T-helper 1 cell treated with Interleukin-12 subunit alpha and Interleukin-12 subunit beta and Interleukin-4 antibody, amounts not matched to agents 30 ng/mL and 1 ng/mL, for 36 hours (primary cell): ENCODE data around the gene ADAMTS16. TPM values are rescaled to one million over a fixed set of nuclear protein-coding genes. Genes with fewer than 3 reads are reported as not detected.

ENCODE experiments used
- intact Hi-C: fragments of 100-400 bp; cut with micrococcal nuclease; formaldehyde crosslinking; loops from one replicate; pipeline ENCODE4 v1.15.1; 2024
- total RNA-seq: library from RNA; stranded (reverse); gene quantifications from 2 replicates; pipeline ENCODE4 v1.2.3, GENCODE V29; 2022

Gene ADAMTS16
- total RNA-seq, 1 donor from 2014 or later: not detected

GRCh38 chr5:5141339-5141599 lies 1.1 kb downstream of the ADAMTS16 start:
- intact Hi-C loops: loop anchor here (2.0 to 5.0 kb wide), 2 partner anchors 262 to 351 kb away; no protein-coding TSS in a partner anchor

GRCh38 chr5:5141625-5142525 lies 1.7 kb downstream of the ADAMTS16 start:
- intact Hi-C loops: loop anchor here (2.0 to 5.0 kb wide), 2 partner anchors 263 to 350 kb away; no protein-coding TSS in a partner anchor

GRCh38 chr5:5144441-5144840 lies 4.3 kb downstream of the ADAMTS16 start:
- intact Hi-C loops: loop anchor here (5.0 kb wide), 1 partner anchor 348 kb away; no protein-coding TSS in a partner anchor

GRCh38 chr5:5145651-5146529 lies 5.8 kb downstream of the ADAMTS16 start:
- intact Hi-C loops: no loop called here

GRCh38 chr5:5146530-5147160 lies 6.5 kb downstream of the ADAMTS16 start:
- intact Hi-C loops: no loop called here

GRCh38 chr5:5149154-5149553 lies 9.0 kb downstream of the ADAMTS16 start:
- intact Hi-C loops: no loop called here

- intact Hi-C loops: no loop called here
Measured at GRCh38 chr5:5150667-5151066, 10.5 kb downstream of the ADAMTS16 start.

GRCh38 chr5:5154733-5155132 lies 14.6 kb downstream of the ADAMTS16 start:
- intact Hi-C loops: no loop called here

GRCh38 chr5:5155617-5156016 lies 15.5 kb downstream of the ADAMTS16 start:
- intact Hi-C loops: no loop called here

- intact Hi-C loops: no loop called here
Measured at GRCh38 chr5:5156471-5157082, 16.4 kb downstream of the ADAMTS16 start.

- intact Hi-C loops: no loop called here
Measured at GRCh38 chr5:5158472-5158895, 18.4 kb downstream of the ADAMTS16 start.

GRCh38 chr5:5159282-5160103 lies 19.4 kb downstream of the ADAMTS16 start:
- intact Hi-C loops: no loop called here

- intact Hi-C loops: no loop called here
Measured at GRCh38 chr5:5164163-5164562, 24.0 kb downstream of the ADAMTS16 start.

GRCh38 chr5:5165541-5166002 lies 25.4 kb downstream of the ADAMTS16 start:
- intact Hi-C loops: no loop called here

- intact Hi-C loops: no loop called here
Measured at GRCh38 chr5:5169466-5169865, 29.3 kb downstream of the ADAMTS16 start.

GRCh38 chr5:5178136-5178535 lies 38.0 kb downstream of the ADAMTS16 start:
- intact Hi-C loops: no loop called here

- intact Hi-C loops: no loop called here
Measured at GRCh38 chr5:5178580-5178979, 38.5 kb downstream of the ADAMTS16 start.

- intact Hi-C loops: no loop called here
Measured at GRCh38 chr5:5179079-5179478, 38.9 kb downstream of the ADAMTS16 start.

GRCh38 chr5:5179597-5179996 lies 39.5 kb downstream of the ADAMTS16 start:
- intact Hi-C loops: no loop called here

GRCh38 chr5:5181650-5182324 lies 41.7 kb downstream of the ADAMTS16 start:
- intact Hi-C loops: no loop called here
